ENCODE results near the gene LILRB5. TPM values are rescaled to one million over a fixed set of nuclear protein-coding genes. Genes with fewer than 3 reads are reported as not detected.
"Not testable (repeated sequence)": the region's sequence is repeated elsewhere in the genome, so short reads cannot be mapped to it uniquely, and the experiment has no call there.

Gene LILRB5
- total RNA-seq, 1 experiment from 2014 or later: not detected

DNA sequence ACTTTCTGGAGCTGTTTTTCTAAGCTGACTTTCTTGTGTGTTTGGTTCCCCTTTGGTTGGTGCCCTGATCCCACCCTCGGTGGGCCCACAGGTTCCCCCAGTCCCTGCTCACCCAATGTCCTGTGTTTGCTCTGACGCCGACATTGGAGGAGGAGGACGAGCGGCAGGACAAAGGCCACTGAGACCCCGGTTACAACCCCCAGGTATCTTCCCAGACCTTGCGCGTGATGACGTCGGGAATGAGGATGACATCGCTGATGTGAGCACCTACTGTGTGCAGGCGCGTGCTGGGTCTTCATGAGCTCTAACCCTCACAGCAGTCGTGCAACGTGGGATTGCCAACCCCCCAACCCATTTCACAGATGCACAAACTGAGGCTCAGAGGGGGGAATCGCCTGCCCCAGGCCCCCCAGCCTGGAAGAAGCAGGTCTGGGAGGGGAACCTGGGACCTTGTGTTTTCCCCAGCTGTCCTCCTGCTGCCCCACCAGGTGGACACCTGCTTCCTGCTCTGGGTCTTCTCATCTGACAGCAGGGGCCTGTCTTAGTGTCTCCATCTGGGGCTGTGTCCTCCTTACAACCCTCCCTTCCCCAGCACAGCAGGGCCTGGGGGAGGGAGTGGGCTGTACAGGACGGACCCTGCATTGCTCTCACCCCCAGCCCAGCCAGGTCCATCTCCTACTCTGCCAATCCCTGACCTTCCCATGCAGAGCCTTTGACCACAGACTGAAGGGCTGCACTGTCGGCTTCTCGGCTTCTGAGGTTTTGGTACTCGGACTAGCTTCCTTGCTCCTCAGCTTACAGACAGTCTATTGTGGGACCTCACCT lies 9.8 kb downstream of the LILRB5 start:
- no peak for TF ChIP-seq EZH2 (IDR thresholded peaks at IDR 0.05; ENCODE audit: borderline replicate concordance, low read depth, low read length, poor library complexity, severe bottlenecking)
- TF ChIP-seq, protein P1, sequence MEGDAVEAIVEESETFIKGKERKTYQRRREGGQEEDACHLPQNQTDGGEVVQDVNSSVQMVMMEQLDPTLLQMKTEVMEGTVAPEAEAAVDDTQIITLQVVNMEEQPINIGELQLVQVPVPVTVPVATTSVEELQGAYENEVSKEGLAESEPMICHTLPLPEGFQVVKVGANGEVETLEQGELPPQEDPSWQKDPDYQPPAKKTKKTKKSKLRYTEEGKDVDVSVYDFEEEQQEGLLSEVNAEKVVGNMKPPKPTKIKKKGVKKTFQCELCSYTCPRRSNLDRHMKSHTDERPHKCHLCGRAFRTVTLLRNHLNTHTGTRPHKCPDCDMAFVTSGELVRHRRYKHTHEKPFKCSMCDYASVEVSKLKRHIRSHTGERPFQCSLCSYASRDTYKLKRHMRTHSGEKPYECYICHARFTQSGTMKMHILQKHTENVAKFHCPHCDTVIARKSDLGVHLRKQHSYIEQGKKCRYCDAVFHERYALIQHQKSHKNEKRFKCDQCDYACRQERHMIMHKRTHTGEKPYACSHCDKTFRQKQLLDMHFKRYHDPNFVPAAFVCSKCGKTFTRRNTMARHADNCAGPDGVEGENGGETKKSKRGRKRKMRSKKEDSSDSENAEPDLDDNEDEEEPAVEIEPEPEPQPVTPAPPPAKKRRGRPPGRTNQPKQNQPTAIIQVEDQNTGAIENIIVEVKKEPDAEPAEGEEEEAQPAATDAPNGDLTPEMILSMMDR (conservative IDR thresholded peaks at IDR 0.05; ENCODE audit: low read depth, low read length): no peak
- CTCF ChIA-PET: no interaction called here
- no peaks in the 10 kb centered on the region for H3K36me3 ChIP-seq (ENCODE audit: insufficient read depth, low read length, poor library complexity, severe bottlenecking)
- H3K4me1 ChIP-seq (ENCODE audit: insufficient read depth, low read length, poor library complexity, severe bottlenecking): no peaks in the 10 kb centered on the region
- H3K27ac ChIP-seq (ENCODE audit: low read depth, low read length, poor library complexity, severe bottlenecking): no peak overlapping the region
- peaks cover 7% of the 10 kb centered on the region for H3K27me3 ChIP-seq (replicated peaks; ENCODE audit: insufficient read depth, low read depth, low read length, poor library complexity)
- DNase-seq (ENCODE audit: low spot score): no peak
- H3K9me3 ChIP-seq (ENCODE audit: low read depth, low read length, poor library complexity, severe bottlenecking): no peaks in the 10 kb centered on the region
- intact Hi-C loops (cut with micrococcal nuclease; ENCODE audit: unreplicated experiment): no loop called here
- POLR2A ChIA-PET (ENCODE audit: low non-redundant PET): no interaction called here
- BruUV-seq (replicated peaks): no TSS peak
- no peak overlapping the region for H3K4me3 ChIP-seq (ENCODE audit: low read depth, low read length, poor library complexity, severe bottlenecking)

DNA sequence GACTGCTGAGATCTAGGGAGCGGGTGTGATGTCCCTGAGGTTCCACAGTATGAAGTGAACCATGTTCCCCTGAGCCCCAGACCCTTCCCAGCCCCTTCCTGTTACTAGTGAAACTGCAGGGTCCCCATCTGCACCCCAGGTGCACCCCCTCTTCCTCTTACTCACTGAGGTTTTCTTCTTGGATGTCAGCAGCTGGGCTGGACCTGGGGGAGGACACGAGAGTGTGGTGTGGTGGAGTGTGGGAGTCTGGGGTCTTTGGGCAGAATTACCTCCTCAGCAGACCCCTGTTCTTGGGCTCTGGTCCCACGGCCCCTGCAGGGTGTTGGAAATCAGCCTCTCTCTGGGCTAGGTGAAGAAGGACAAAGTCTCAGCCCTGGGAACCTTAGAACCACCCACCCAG lies 11.1 kb downstream of the LILRB5 start:
- H3K4me3 ChIP-seq (ENCODE audit: low read depth, low read length, poor library complexity, severe bottlenecking): no peak overlapping the region
- H3K4me1 ChIP-seq (ENCODE audit: insufficient read depth, low read length, poor library complexity, severe bottlenecking): no peaks in the 10 kb centered on the region
- no peaks in the 10 kb centered on the region for H3K36me3 ChIP-seq (ENCODE audit: insufficient read depth, low read length, poor library complexity, severe bottlenecking)
- BruUV-seq (replicated peaks): no TSS peak
- CTCF ChIA-PET: no interaction called here
- TF ChIP-seq EZH2 (IDR thresholded peaks at IDR 0.05; ENCODE audit: borderline replicate concordance, low read depth, low read length, poor library complexity, severe bottlenecking): no peak
- TF ChIP-seq, protein P1 (conservative IDR thresholded peaks at IDR 0.05; ENCODE audit: low read depth, low read length): no peak
- no peak for DNase-seq (ENCODE audit: low spot score)
- POLR2A ChIA-PET (ENCODE audit: low non-redundant PET): no interaction called here
- H3K27me3 ChIP-seq (replicated peaks; ENCODE audit: insufficient read depth, low read depth, low read length, poor library complexity): peaks cover 7% of the 10 kb centered on the region
- no peaks in the 10 kb centered on the region for H3K9me3 ChIP-seq (ENCODE audit: low read depth, low read length, poor library complexity, severe bottlenecking)
- no peak overlapping the region for H3K27ac ChIP-seq (ENCODE audit: low read depth, low read length, poor library complexity, severe bottlenecking)
- intact Hi-C loops (cut with micrococcal nuclease; ENCODE audit: unreplicated experiment): no loop called here

DNA sequence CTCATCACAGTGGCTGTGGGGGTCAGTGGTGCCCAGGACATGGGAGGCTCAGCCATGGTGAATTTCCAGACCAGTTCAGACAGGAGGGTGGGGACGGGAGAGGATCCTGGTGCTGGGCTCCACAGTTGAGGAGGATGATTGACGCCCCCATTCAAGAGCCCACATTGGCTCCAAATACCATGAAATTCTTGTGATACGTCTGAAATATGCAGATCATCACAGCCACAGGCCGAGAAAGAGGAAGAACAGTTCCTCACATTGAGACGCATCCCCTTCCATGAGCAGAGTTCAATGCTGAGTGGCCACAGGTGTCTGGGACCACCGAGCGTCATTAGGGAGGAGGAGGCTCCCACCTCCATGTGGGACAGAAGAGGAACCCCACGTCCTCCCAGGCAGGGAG lies 13.3 kb downstream of the LILRB5 start:
- H3K27me3 ChIP-seq (replicated peaks; ENCODE audit: insufficient read depth, low read depth, low read length, poor library complexity); H3K36me3 ChIP-seq (ENCODE audit: insufficient read depth, low read length, poor library complexity, severe bottlenecking); CTCF ChIA-PET; H3K4me3 ChIP-seq (ENCODE audit: low read depth, low read length, poor library complexity, severe bottlenecking); intact Hi-C loops (cut with micrococcal nuclease; ENCODE audit: unreplicated experiment); H3K4me1 ChIP-seq (ENCODE audit: insufficient read depth, low read length, poor library complexity, severe bottlenecking); POLR2A ChIA-PET (ENCODE audit: low non-redundant PET); H3K27ac ChIP-seq (ENCODE audit: low read depth, low read length, poor library complexity, severe bottlenecking); H3K9me3 ChIP-seq (ENCODE audit: low read depth, low read length, poor library complexity, severe bottlenecking); BruUV-seq (replicated peaks); DNase-seq (ENCODE audit: low spot score): not testable (repeated sequence)

DNA sequence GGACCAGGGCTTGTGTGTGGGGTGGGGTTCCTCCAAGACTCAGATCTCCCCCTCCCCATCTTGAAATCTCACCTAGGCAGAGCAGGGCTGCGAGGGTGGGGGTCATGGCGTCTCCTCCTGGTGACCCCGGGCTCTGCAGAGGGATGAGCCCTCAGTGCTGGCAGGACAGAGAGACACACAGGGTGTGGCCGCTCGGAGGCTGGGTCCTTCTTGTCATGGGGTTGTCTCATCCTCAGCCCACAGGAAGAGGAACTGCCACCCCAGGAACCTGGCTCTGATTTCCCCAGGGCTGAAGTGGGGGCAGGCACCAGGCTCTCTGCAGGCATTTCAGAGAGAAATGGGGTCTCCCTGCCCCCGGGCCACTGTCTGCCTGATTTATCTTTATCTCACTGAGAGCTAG lies 14.4 kb downstream of the LILRB5 start, which contains the start of gene LILRA6:
TSS of gene LILRA6 (minus strand) at position 145 of the 400 bp plus-strand sequence.
- CTCF ChIA-PET; DNase-seq (ENCODE audit: low spot score); H3K36me3 ChIP-seq (ENCODE audit: insufficient read depth, low read length, poor library complexity, severe bottlenecking); intact Hi-C loops (cut with micrococcal nuclease; ENCODE audit: unreplicated experiment); H3K4me3 ChIP-seq (ENCODE audit: low read depth, low read length, poor library complexity, severe bottlenecking); BruUV-seq (replicated peaks); H3K27me3 ChIP-seq (replicated peaks; ENCODE audit: insufficient read depth, low read depth, low read length, poor library complexity); H3K27ac ChIP-seq (ENCODE audit: low read depth, low read length, poor library complexity, severe bottlenecking); POLR2A ChIA-PET (ENCODE audit: low non-redundant PET); H3K9me3 ChIP-seq (ENCODE audit: low read depth, low read length, poor library complexity, severe bottlenecking); H3K4me1 ChIP-seq (ENCODE audit: insufficient read depth, low read length, poor library complexity, severe bottlenecking): not testable (repeated sequence)

DNA sequence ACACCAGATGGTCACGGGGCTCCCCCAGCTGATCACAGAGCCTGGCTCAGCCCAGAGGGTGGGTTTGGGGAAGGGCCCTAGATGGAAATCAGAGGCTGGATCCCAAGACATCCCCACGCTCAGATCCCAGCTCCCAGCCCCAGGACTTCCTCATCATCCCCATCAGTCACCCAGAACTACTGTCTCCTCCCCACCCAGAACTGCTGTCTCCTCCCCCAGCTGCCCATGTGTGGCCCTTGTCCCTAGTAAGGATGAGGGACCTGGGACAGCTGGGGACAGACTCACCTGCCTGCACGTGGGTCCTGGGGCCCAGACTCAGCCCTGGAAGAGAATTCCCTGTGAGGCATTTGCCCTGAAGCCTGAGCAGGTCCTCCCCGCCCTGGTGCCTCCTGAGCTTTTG lies 14.8 kb downstream of the LILRB5 start:
- H3K4me1 ChIP-seq (ENCODE audit: insufficient read depth, low read length, poor library complexity, severe bottlenecking); H3K36me3 ChIP-seq (ENCODE audit: insufficient read depth, low read length, poor library complexity, severe bottlenecking); CTCF ChIA-PET; H3K4me3 ChIP-seq (ENCODE audit: low read depth, low read length, poor library complexity, severe bottlenecking); DNase-seq (ENCODE audit: low spot score); BruUV-seq (replicated peaks); intact Hi-C loops (cut with micrococcal nuclease; ENCODE audit: unreplicated experiment); H3K9me3 ChIP-seq (ENCODE audit: low read depth, low read length, poor library complexity, severe bottlenecking); POLR2A ChIA-PET (ENCODE audit: low non-redundant PET); H3K27ac ChIP-seq (ENCODE audit: low read depth, low read length, poor library complexity, severe bottlenecking): not testable (repeated sequence)
- peaks cover 10% of the 10 kb centered on the region for H3K27me3 ChIP-seq (replicated peaks; ENCODE audit: insufficient read depth, low read depth, low read length, poor library complexity)
